H9 (cell line): Measurements from ENCODE around the gene SNN. TPM values are rescaled to one million over a fixed set of nuclear protein-coding genes. Genes with fewer than 3 reads are reported as not detected.

Experiments used
- DNase-seq: peaks from one replicate; pipeline ENCODE4 v3.0.0-alpha.2; 2017
- H2AFZ ChIP-seq: one replicate; pipeline ENCODE4 v1.6.1; 2013; ENCODE audit warnings: mild to moderate bottlenecking, low read length, control low read depth, moderate library complexity
- H2AK5ac ChIP-seq: 2 replicates; pipeline ENCODE4 v1.6.1; 2013; ENCODE audit warnings: low read length, control low read depth, mixed read lengths; ENCODE audit not compliant: insufficient read length
- H2BK120ac ChIP-seq: one replicate; pipeline ENCODE4 v1.6.1; 2013; ENCODE audit warnings: low read depth, mild to moderate bottlenecking, low read length, control low read depth, inconsistent platforms; ENCODE audit not compliant: poor library complexity, severe bottlenecking
- H2BK12ac ChIP-seq: 2 replicates; pipeline ENCODE4 v1.6.1; 2013; ENCODE audit warnings: low read length, control low read depth, mixed read lengths, low read depth; ENCODE audit not compliant: insufficient read length
- H2BK15ac ChIP-seq: 2 replicates; pipeline ENCODE4 v1.6.1; 2013; ENCODE audit warnings: low read depth, low read length, control low read depth
- H2BK20ac ChIP-seq: one replicate; pipeline ENCODE4 v1.6.1; 2013; ENCODE audit warnings: low read depth, mild to moderate bottlenecking, low read length, control low read depth, inconsistent platforms; ENCODE audit not compliant: poor library complexity, severe bottlenecking
- H2BK5ac ChIP-seq: 2 replicates; pipeline ENCODE4 v1.6.1; 2013; ENCODE audit warnings: low read length, control low read depth, mixed read lengths; ENCODE audit not compliant: insufficient read length
- H3K14ac ChIP-seq: 2 replicates; pipeline ENCODE4 v1.6.1; 2013; ENCODE audit warnings: low read length, control low read depth; ENCODE audit not compliant: insufficient read depth
- H3K18ac ChIP-seq: 2 replicates; pipeline ENCODE4 v1.6.1; 2013; ENCODE audit warnings: low read depth, mild to moderate bottlenecking, mixed read lengths, low read length, control low read depth; ENCODE audit not compliant: insufficient read length
- H3K23ac ChIP-seq: 2 replicates; pipeline ENCODE4 v1.6.1; 2013; ENCODE audit warnings: low read length, control low read depth, mixed read lengths, low read depth; ENCODE audit not compliant: insufficient read length
- H3K23me2 ChIP-seq: 2 replicates; pipeline ENCODE4 v1.6.1; 2013; ENCODE audit warnings: low read depth, mild to moderate bottlenecking, mixed read lengths, low read length, control low read depth; ENCODE audit not compliant: insufficient read length, poor library complexity, severe bottlenecking
- H3K27ac ChIP-seq: 2 replicates; pipeline ENCODE4 v1.5.1; 2013; ENCODE audit warnings: low read length, control low read depth, mixed read lengths, low read depth; ENCODE audit not compliant: insufficient read length
- H3K27me3 ChIP-seq: 2 replicates; pipeline ENCODE4 v1.6.1; 2013; ENCODE audit warnings: low read length, control low read depth, inconsistent platforms; ENCODE audit not compliant: insufficient read depth
- H3K4ac ChIP-seq: 2 replicates; pipeline ENCODE4 v1.6.1; 2013; ENCODE audit warnings: low read depth, mild to moderate bottlenecking, control low read depth, inconsistent platforms, low read length, moderate library complexity
- H3K4me1 ChIP-seq: 2 replicates; pipeline ENCODE4 v1.6.1; 2013; ENCODE audit warnings: low read length, control low read depth, inconsistent platforms; ENCODE audit not compliant: insufficient read depth
- H3K4me2 ChIP-seq: 2 replicates; pipeline ENCODE4 v1.6.1; 2013; ENCODE audit warnings: low read length, control low read depth, mixed read lengths; ENCODE audit not compliant: insufficient read length, insufficient read depth
- H3K56ac ChIP-seq: 2 replicates; pipeline ENCODE4 v1.6.1; 2013; ENCODE audit warnings: low read depth, mild to moderate bottlenecking, mixed read lengths, low read length, control low read depth; ENCODE audit not compliant: insufficient read length
- H3K79me1 ChIP-seq: 2 replicates; pipeline ENCODE4 v1.6.1; 2013; ENCODE audit warnings: low read depth, mild to moderate bottlenecking, moderate library complexity, low read length, control low read depth, inconsistent platforms; ENCODE audit not compliant: insufficient read depth, poor library complexity, severe bottlenecking
- H3K79me2 ChIP-seq: 2 replicates; pipeline ENCODE4 v1.6.1; 2013; ENCODE audit warnings: low read length, control low read depth, inconsistent platforms; ENCODE audit not compliant: insufficient read depth
- H3K9ac ChIP-seq: 2 replicates; pipeline ENCODE4 v1.6.1; 2013; ENCODE audit warnings: low read length, control low read depth, mixed read lengths; ENCODE audit not compliant: insufficient read length; ENCODE audit errors: extremely low read depth
- H3K9me3 ChIP-seq: one replicate; pipeline ENCODE4 v1.6.1; 2013; ENCODE audit warnings: low read depth, low read length, inconsistent platforms; ENCODE audit not compliant: control insufficient read depth
- H3T11ph ChIP-seq: one replicate; pipeline ENCODE4 v1.6.1; 2013; ENCODE audit warnings: mild to moderate bottlenecking, low read length, control low read depth, inconsistent platforms
- H4K20me1 ChIP-seq: one replicate; pipeline ENCODE4 v1.6.1; 2013; ENCODE audit not compliant: control insufficient read depth, insufficient read length, insufficient read depth
- H4K5ac ChIP-seq: 2 replicates; pipeline ENCODE4 v1.6.1; 2013; ENCODE audit warnings: low read depth, mild to moderate bottlenecking, mixed read lengths, low read length, control low read depth; ENCODE audit not compliant: insufficient read length
- H4K8ac ChIP-seq: replicated peaks from 2 replicates; pipeline ENCODE4 v1.6.1; 2013; ENCODE audit warnings: low read length, control low read depth, mixed read lengths, low read depth; ENCODE audit not compliant: insufficient read length
- H4K91ac ChIP-seq: 2 replicates; pipeline ENCODE4 v1.6.1; 2013; ENCODE audit warnings: low read depth, mild to moderate bottlenecking, moderate library complexity, mixed read lengths, low read length, control low read depth; ENCODE audit not compliant: insufficient read length
- H3K27ac Mint-ChIP-seq, 3 experiments: 2 replicates in 2 of 3; 3 replicates in 1 of 3; pipeline ENCODE4 v1.8.0; 2020 to 2021; ENCODE audit warnings: mixed read lengths in 3 of 3, mild to moderate bottlenecking in 1 of 3, moderate library complexity in 1 of 3
- H3K27me3 Mint-ChIP-seq: 2 replicates; pipeline ENCODE4 v1.8.0; 2021; ENCODE audit warnings: low read depth, mild to moderate bottlenecking, moderate library complexity, mixed read lengths
- H3K36me3 Mint-ChIP-seq, 3 experiments: 2 replicates in 2 of 3; 3 replicates in 1 of 3; pipeline ENCODE4 v1.8.0; 2020 to 2021; ENCODE audit warnings: low read depth in 3 of 3, mixed read lengths in 3 of 3; ENCODE audit not compliant: insufficient read depth in 1 of 3
- H3K4me1 Mint-ChIP-seq, 2 experiments: 2 replicates each; pipeline ENCODE4 v1.8.0; 2020; ENCODE audit warnings: mixed read lengths in 2 of 2
- H3K4me3 Mint-ChIP-seq, 2 experiments: 2 replicates in 1 of 2; 3 replicates in 1 of 2; pipeline ENCODE4 v1.8.0; 2020 to 2021; ENCODE audit warnings: mild to moderate bottlenecking in 2 of 2, mixed read lengths in 2 of 2, moderate library complexity in 1 of 2
- H3K9me3 Mint-ChIP-seq, 2 experiments: 2 replicates in 1 of 2; 3 replicates in 1 of 2; pipeline ENCODE4 v1.8.0; 2020; ENCODE audit warnings: mild to moderate bottlenecking in 2 of 2, mixed read lengths in 2 of 2, moderate library complexity in 1 of 2
- WGBS: extraction: QIAGEN DNeasy Blood & Tissue Kit; methylation state at CpG from one replicate; pipeline ENCODE4 v1.1.7; 2013; ENCODE audit warnings: missing lambda C conversion rate, low lambda C conversion rate, mixed read lengths; ENCODE audit not compliant: insufficient read length; ENCODE audit errors: extremely low coverage; 5-methylcytosine and 5-hydroxymethylcytosine counted together
- total RNA-seq: library from RNA; stranded (reverse); gene quantifications from 2 replicates; pipeline ENCODE4 v1.2.1, GENCODE V29; 2021
- TF ChIP-seq, protein P1 (sequence below): fragments of 200-600 bp; sonication (generic); conservative IDR thresholded peaks from 3 replicates; pipeline ENCODE4 v1.8.0; 2021; ENCODE audit warnings: antibody characterized with exemption, mild to moderate bottlenecking

Gene SNN
- total RNA-seq, 1 experiment from 2014 or later, result 44.2 TPM

DNA sequence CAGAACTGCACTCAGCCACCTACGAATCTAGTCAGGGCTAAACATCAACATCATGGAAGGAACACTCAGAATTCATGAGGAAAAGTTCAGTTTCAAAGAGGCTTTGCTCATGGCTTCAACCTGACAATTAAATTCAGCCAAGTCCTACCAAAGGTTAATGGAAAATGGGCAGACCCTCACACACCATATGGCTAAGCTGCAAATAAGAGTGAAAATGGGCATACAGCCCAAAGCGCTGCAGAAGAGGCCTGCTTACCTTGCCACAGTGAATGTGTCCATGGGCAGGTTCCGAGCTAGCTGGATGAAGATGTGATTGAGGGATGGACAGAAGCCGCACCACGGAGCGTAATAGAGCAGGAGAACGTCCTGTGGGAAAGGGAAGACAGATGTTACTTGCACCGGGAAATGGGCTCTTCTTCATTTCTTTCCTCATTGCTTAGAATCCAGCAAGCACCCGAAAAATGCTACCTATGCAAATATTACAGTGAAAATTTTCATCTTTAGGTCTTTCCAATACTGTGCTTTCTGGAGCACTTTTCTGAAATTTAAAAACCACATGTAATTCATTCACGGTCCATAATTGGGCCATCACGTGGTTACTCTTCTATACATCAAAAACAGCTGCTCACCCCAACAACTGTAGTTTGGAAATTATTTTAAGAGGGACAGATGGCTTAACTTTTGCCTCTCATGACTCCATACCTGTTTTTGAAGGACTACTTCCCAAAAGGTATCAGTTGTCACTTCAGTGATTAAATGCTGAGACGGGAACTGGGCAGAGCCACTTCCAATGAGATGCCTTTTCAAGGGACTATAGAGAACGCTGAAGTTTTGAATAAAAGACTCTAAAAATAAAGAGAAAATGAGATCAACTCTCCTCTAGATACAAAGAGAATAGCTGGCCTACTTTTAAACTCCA, 19.6 kb downstream of the SNN start:
- WGBS, result no CpG with 5 or more reads among the region's 13 CpGs
- H3K27ac Mint-ChIP-seq, result no peak overlapping the region
- Histone ChIP-seq H3K9ac (no peak overlapping the region), H2BK5ac (no peak overlapping the region), H4K91ac (no peak overlapping the region), H3K23ac (no peak overlapping the region), H3K27ac (no peak overlapping the region), H3K4ac (no peak overlapping the region), H3K4me2 (no peak overlapping the region), H4K20me1 (no peaks in the 10 kb centered on the region), H2BK12ac (no peak overlapping the region), H3K79me2 (no peaks in the 10 kb centered on the region), H3K14ac (no peak overlapping the region), H2BK15ac (no peak overlapping the region), H3T11ph (no peak overlapping the region), H2AK5ac (no peak overlapping the region), H2BK20ac (no peak overlapping the region), H3K18ac (no peak overlapping the region), H3K23me2 (no peaks in the 10 kb centered on the region), H4K8ac (no peak overlapping the region), H2BK120ac (no peak overlapping the region), H3K56ac (no peak overlapping the region), H3K79me1 (no peaks in the 10 kb centered on the region), H3K27me3 (no peaks in the 10 kb centered on the region), H3K4me1 (no peaks in the 10 kb centered on the region), H3K9me3 (no peaks in the 10 kb centered on the region), H2AFZ (no peak overlapping the region), H4K5ac (no peak overlapping the region)
- H3K36me3 Mint-ChIP-seq, result peaks cover 2 to 64% (median 45%) of the 10 kb centered on the region in 3 experiments; a peak in 6 of 7 replicates
- no peak overlapping the region for H3K4me3 Mint-ChIP-seq
- DNase-seq, result no peak
- 0 out of 4 replicates have a peak, but pooled peaks cover 0 to under 1% of the 10 kb centered on the region in 2 experiments for H3K4me1 Mint-ChIP-seq
- H3K27me3 Mint-ChIP-seq, result no peaks in the 10 kb centered on the region
- H3K9me3 Mint-ChIP-seq, result no peaks in the 10 kb centered on the region
- TF ChIP-seq, protein P1, sequence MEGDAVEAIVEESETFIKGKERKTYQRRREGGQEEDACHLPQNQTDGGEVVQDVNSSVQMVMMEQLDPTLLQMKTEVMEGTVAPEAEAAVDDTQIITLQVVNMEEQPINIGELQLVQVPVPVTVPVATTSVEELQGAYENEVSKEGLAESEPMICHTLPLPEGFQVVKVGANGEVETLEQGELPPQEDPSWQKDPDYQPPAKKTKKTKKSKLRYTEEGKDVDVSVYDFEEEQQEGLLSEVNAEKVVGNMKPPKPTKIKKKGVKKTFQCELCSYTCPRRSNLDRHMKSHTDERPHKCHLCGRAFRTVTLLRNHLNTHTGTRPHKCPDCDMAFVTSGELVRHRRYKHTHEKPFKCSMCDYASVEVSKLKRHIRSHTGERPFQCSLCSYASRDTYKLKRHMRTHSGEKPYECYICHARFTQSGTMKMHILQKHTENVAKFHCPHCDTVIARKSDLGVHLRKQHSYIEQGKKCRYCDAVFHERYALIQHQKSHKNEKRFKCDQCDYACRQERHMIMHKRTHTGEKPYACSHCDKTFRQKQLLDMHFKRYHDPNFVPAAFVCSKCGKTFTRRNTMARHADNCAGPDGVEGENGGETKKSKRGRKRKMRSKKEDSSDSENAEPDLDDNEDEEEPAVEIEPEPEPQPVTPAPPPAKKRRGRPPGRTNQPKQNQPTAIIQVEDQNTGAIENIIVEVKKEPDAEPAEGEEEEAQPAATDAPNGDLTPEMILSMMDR, result no peak
